ENCODE results near the gene XAF1. TPM values are rescaled to one million over a fixed set of nuclear protein-coding genes. Genes with fewer than 3 reads are reported as not detected.
A peak's percentile ranks its signal among the peaks of the same experiment; 100 is the strongest.

Gene XAF1
- total RNA-seq, 4 donors from 2014 or later = 11.0 to 40.9 (median 19.1) TPM

DNA sequence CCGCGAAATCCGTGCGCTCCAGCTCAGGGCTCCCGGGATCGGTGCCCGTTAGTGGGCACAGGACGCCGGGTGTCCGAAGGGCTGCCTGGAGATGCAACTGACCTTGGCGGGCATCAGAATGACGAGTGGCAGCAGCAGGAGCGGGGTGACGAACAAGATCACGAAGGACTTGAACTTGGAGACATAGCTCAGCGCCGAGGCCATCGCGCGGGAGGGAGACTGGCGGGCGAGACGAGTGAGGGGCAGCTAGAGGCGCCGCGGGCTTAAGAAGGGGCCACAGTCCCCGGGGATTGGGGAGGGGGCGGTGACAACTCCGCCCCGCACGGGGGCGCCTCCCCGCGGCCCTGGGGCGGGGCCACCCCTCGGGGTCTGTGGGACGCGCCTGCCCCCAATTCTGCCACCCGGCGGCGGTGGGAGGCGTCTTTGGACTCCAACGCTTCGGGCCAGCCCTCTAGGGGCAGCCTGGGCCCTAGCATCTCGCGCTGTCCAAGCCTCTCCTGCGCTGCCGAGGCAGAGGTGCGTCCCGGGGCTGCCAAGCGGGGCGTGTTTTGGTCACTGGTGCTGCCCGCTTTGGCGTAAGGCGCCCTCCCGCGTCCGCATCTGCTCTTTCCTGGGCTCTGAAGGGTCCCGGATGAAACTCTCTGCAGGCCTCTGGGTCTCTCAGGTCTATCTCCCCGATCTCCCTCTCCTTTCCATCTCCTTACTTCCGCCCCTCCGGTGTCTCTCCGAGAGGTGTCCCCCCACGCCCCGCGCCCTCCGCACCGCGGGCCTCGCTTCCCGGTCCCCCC, 42.5 kb upstream of the XAF1 start, which contains the start of gene SLC13A5:
TSS of gene SLC13A5 (minus strand) at position 240 of the 788 bp plus-strand sequence. CDS start at position 204, 36 bp downstream.
- Histone ChIP-seq H3K4me1 (peaks cover 0 to 14% (median 3%) of the 10 kb centered on the region in 3 donors), H3K9me3 (peaks cover 0 to 28% (median 0%) of the 10 kb centered on the region in 3 donors), H3K4me3 (peak within 1 kb of the TSS in 1 of 2 donors; percentile 38), H3K27ac (no peak within 1 kb of the TSS), H3K36me3 (no peaks in the 10 kb centered on the region), H3K27me3 (peaks cover 83% of the 10 kb centered on the region)
- ATAC-seq = no peak
- WGBS, 2 donors (ENCODE audit: low coverage in 1 of 2) = 0 to 4% methylated on average over 17 to 21 of the region's 71 CpGs
- no peak for TF ChIP-seq POLR2AphosphoS5 (IDR thresholded peaks at IDR 0.05)
- TF ChIP-seq, protein P1, sequence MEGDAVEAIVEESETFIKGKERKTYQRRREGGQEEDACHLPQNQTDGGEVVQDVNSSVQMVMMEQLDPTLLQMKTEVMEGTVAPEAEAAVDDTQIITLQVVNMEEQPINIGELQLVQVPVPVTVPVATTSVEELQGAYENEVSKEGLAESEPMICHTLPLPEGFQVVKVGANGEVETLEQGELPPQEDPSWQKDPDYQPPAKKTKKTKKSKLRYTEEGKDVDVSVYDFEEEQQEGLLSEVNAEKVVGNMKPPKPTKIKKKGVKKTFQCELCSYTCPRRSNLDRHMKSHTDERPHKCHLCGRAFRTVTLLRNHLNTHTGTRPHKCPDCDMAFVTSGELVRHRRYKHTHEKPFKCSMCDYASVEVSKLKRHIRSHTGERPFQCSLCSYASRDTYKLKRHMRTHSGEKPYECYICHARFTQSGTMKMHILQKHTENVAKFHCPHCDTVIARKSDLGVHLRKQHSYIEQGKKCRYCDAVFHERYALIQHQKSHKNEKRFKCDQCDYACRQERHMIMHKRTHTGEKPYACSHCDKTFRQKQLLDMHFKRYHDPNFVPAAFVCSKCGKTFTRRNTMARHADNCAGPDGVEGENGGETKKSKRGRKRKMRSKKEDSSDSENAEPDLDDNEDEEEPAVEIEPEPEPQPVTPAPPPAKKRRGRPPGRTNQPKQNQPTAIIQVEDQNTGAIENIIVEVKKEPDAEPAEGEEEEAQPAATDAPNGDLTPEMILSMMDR (IDR thresholded peaks at IDR 0.05) = peak in 1 of 4 experiments; percentile 10

- H3K4me3 ChIP-seq = peak overlapping the region in 1 of 2 donors; percentile 38
- H3K27me3 ChIP-seq = peaks cover 82% of the 10 kb centered on the region
- peaks cover 0 to 14% (median 3%) of the 10 kb centered on the region in 3 donors for H3K4me1 ChIP-seq
- ATAC-seq = no peak
- no peaks in the 10 kb centered on the region for H3K36me3 ChIP-seq
- peaks cover 0 to 28% (median 0%) of the 10 kb centered on the region in 3 donors for H3K9me3 ChIP-seq
- no peak overlapping the region for H3K27ac ChIP-seq
- TF ChIP-seq POLR2AphosphoS5 (IDR thresholded peaks at IDR 0.05) = no peak
- 7% methylated on average over 3 of the region's 29 CpGs; no CpG with 5 or more reads in 1 of the 2 donors for WGBS, 2 donors (ENCODE audit: low coverage in 1 of 2)
Observed at GRCh38 chr17:6713918-6714271, 42.0 kb upstream of the XAF1 start.

DNA sequence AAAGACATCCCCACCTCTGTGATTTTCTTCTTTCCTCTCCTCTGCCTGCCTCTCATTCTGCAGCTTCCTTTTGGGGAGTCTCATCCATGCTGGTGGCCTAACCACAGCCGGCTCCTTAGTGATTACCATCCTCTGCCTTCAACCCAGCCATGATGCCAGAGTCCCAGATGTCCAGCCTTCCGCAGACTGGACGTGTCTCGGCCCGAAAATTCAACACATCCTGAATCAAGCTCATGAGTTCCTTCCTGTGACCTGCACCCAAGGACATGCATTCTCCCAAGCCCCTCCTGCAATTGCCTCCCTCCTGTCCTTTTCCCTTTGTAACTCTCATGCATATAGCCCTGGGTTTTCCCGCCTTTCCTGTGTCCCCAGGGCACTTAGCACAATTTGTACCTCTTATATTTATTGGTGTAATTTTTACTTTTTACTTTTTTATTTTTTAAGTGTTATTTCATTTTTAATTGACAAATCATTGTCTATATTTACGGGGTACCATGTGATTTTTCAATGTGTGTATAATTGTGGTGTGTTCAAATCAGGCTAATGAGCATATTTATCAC, 41.5 kb upstream of the XAF1 start:
- WGBS, 2 donors (ENCODE audit: low coverage in 1 of 2) = 39 to 64% methylated on average over 6 of the region's 7 CpGs
- Histone ChIP-seq H3K27me3 (peaks cover 82% of the 10 kb centered on the region), H3K4me3 (no peak overlapping the region), H3K27ac (no peak overlapping the region), H3K36me3 (no peaks in the 10 kb centered on the region), H3K9me3 (peaks cover 0 to 28% (median 0%) of the 10 kb centered on the region in 3 donors), H3K4me1 (peaks cover 0 to 14% (median 3%) of the 10 kb centered on the region in 3 donors)
- no peak for ATAC-seq
- TF ChIP-seq POLR2AphosphoS5 (IDR thresholded peaks at IDR 0.05) (no peak), EP300 (IDR thresholded peaks at IDR 0.05) (no peak), POLR2A (IDR thresholded peaks at IDR 0.05) (no peak)
- TF ChIP-seq, protein P1 (IDR thresholded peaks at IDR 0.05) = no peak

GRCh38 chr17:6716736-6717135, 39.1 kb upstream of the XAF1 start:
- Histone ChIP-seq H3K9me3 (peaks cover 0 to 28% (median 0%) of the 10 kb centered on the region in 3 donors), H3K4me1 (peaks cover 0 to 14% (median 3%) of the 10 kb centered on the region in 3 donors), H3K27me3 (peaks cover 79% of the 10 kb centered on the region), H3K4me3 (no peak overlapping the region), H3K27ac (no peak overlapping the region), H3K36me3 (no peaks in the 10 kb centered on the region)
- no peak for ATAC-seq
- 85 to 91% methylated on average over 2 of the region's 2 CpGs for WGBS, 2 donors (ENCODE audit: low coverage in 1 of 2)
- TF ChIP-seq, protein P1 (IDR thresholded peaks at IDR 0.05) = no peak
- no peak for TF ChIP-seq EP300 (IDR thresholded peaks at IDR 0.05)
- no peak for TF ChIP-seq POLR2AphosphoS5 (IDR thresholded peaks at IDR 0.05)
- TF ChIP-seq POLR2A (IDR thresholded peaks at IDR 0.05) = no peak

DNA sequence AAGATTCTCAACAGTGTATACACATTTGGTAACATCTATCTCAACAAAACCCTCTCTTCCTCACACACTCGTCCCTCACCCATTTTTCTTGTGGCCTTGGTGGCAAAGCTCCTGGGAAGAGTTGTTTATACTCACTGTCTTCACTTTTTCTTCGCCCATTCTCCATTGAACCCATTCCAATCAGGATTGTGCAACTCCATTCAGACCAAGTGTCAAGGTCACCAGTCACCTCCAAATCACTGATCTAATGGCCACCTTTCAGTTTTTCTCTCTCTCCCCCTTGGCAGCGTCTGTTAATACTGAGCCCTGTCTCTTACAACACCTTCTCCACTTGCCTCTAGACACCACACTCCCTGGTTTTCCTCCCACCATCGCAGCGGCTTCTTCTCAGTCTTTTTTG, 34.1 kb upstream of the XAF1 start:
- Histone ChIP-seq H3K36me3 (no peaks in the 10 kb centered on the region), H3K9me3 (no peaks in the 10 kb centered on the region), H3K4me3 (no peak overlapping the region), H3K27ac (no peak overlapping the region), H3K27me3 (peaks cover 58% of the 10 kb centered on the region), H3K4me1 (no peaks in the 10 kb centered on the region)
- TF ChIP-seq EP300 (IDR thresholded peaks at IDR 0.05) (no peak), POLR2AphosphoS5 (IDR thresholded peaks at IDR 0.05) (no peak), POLR2A (IDR thresholded peaks at IDR 0.05) (no peak)
- TF ChIP-seq, protein P1 (IDR thresholded peaks at IDR 0.05) = no peak
- ATAC-seq = no peak
- 62 to 73% methylated on average over 5 of the region's 5 CpGs for WGBS, 2 donors (ENCODE audit: low coverage in 1 of 2)

Data from gastroesophageal sphincter (tissue), 4 donors.